Measurements from ENCODE around the gene MAN2B1.

Gene MAN2B1

DNA sequence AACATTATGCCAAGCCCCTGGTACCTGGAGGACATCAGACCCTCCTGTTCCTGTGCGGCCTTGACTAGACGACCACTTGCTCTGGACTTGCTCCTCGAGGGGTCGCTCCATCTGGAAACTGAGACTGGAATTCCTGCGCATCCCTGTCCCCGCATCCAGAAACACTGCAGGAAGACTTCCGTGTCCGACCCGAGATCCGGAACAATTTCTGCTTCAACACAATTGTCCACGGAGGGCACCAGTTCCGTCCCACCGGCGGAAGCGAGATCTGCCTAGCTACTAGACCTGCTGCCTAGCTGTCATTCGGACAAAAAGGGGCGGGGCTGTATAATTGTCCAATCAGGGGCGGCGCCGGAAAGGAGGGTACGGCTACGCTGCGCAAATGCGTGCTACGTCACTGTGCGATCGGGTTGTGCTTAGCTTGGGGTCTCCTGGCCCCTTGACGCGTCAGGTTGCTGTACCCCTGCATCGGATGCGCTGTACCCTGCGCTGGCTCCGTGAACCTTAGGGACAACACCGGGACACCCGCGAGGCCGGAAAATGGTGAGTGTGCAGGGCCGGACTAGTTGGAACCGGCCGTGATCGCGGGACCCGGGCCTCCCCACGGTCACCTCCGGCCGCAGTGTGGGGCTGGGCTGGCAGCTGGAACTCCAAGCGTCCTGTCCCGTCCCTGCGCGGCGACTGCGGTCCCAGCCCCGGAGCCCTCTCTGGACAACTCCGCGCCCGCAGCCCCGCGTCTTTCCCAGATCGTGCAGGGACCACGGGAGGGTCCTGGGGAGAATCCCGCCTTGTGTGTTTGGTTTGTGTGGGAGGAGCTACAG, 55.8 kb downstream of the MAN2B1 start, which contains the start of the genes ZNF490 and ZNF791:
ZNF490 (minus strand) TSS at position 274 of the 821 bp plus-strand sequence; CDS start at position 141, 133 bp downstream.
ZNF791 (plus strand) TSS at position 381 of the 821 bp plus-strand sequence; CDS start at position 541, 160 bp downstream.
- peak; percentile 97 for DNase-seq

DNA sequence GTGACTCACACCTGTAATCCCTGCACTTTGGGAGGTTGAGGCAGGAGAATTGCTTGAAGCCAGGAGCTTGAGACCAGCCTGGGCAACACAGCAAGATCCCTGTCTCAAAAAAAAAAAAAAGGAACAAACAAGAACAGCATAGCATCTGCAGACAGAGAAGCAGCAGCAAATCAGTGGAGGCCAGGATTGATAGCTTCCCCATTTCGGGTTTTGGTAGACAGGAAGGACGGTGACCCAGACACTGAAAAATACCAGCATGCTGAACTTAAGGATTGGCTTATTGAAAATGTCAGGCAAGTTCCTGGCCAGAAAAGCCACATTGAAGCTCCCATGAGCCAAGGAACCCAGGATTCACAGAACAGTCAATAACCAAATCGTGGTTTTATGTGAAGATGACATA, 58.9 kb downstream of the MAN2B1 start:
- peak in 1 of 2 donors; percentile 6 for DNase-seq

DNA sequence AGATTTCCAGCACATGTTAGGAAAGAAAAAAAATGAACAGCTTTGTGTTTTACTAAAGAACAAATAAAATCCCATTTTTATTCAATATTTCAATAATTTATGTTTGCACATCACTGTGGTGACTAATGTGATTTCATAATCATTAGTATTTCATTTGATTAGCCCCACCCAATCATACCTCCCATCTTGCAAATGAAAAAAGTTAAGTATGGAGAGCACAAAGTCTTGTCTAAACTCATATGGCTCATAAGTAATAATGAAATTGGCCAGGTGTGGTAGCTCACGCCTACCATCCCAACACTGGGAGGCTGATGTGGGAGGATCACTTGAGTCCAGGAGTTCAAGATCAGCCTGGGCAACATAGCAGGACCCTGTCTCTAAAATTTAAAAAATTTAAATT, 59.7 kb downstream of the MAN2B1 start:
- no peak for DNase-seq

DNA sequence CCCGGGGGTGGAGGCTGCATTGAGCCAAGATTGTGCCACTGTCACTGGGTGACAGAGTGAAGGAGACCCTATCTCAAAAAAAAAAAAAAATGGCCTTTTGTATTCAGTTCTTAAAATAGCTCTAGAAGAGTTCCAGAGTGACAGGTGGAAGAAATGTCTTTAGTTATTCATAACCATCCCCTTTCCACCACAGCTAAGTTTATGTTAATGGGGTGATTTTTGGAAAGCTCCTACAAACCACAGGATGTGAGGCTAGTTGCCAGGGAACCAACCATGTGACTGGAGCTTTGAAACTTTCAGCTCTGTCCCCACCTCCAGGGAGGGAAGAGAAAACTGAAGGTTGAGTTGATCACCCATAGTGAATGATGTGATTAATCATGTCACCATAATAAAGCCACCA, 62.8 kb downstream of the MAN2B1 start:
- no peak for DNase-seq

DNA sequence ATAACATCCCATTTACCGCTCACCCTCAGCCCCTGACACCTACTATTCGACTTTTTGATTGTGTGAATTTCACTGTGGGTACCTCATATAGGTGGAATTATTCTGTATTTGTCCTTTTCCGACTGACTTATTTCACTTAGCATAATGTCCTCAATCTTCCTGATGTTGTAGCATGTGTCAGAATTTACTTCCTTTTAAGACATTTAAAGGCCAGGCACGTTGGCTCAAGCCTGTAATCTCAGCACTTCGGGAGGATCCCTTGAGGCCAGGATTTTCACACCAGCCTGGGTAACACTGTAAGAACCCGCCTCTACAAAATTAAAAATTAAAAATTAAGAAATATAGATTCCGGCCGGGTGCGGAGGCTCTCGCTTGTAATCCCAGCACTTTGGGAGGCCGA, 68.9 kb downstream of the MAN2B1 start:
- no peak for DNase-seq

DNA sequence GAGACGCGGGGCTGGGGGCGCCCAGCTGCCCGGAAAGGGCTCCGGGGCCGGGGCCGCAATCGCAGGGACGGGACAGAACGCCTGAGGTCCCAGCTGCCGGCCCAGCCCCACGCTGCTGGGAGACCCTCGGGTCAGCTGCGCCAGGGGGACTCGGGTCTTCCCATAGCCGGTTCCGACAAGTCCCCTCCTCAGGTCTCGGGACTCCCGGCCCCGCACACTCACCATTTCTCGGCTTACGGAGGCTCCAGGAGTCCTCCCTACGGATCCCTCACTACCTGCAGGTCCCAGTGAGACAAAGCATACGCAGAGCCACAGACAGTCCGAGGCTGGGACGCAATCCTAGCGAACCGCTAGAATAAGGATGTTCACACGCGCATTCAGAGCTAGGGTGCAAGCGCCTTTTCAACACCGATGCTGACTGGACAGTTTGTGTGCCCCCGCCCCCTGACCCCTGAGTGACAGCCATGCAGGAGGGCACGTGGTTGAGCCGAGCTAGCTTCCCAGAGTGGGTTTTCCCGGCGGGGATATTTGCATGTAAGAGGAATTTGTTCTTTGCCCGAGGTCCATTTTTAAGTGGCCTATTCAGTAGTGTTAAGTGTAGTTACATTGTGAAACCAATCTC, 69.5 kb downstream of the MAN2B1 start:
- DNase-seq: no peak

All from hippocampal formation (tissue), 2 donors.